ENCODE data around the gene UBE2D1. TPM values are rescaled to one million over a fixed set of nuclear protein-coding genes. Genes with fewer than 3 reads are reported as not detected.

Gene UBE2D1
- total and polyA plus RNA-seq, 7 donors = 23.8 to 120 (median 52.0) TPM

GRCh38 chr10:58393317-58393716 lies 58.5 kb downstream of the UBE2D1 start:
- Histone ChIP-seq H3K9me3 (no peaks in the 10 kb centered on the region), H3K27me3 (ENCODE audit: insufficient read depth in 3 of 3, low read length in 2 of 3) (no peaks in the 10 kb centered on the region), H3K4me3 (no peak overlapping the region), H3K27ac (no peak overlapping the region), H3K4me1 (no peaks in the 10 kb centered on the region), H3K36me3 (ENCODE audit: insufficient read depth in 1 of 2, low read depth in 1 of 2) (peaks cover 0 to 99% of the 10 kb centered on the region in 2 donors)
- no peak for DNase-seq
- 80 to 87% (median 80%) methylated on average over 2 of the region's 2 CpGs for WGBS, 3 donors
- ATAC-seq = no peak
- intact Hi-C loops (cut with DNase I) = loop anchor here in 1 of 2 donors (5.0 kb wide), 1 partner anchor 91 kb away; no protein-coding TSS in a partner anchor
- TF ChIP-seq CTCF (IDR thresholded peaks at IDR 0.05) = no peak

GRCh38 chr10:58394471-58394870 lies 59.7 kb downstream of the UBE2D1 start:
- no peak for TF ChIP-seq CTCF (IDR thresholded peaks at IDR 0.05)
- H3K27me3 ChIP-seq (ENCODE audit: insufficient read depth in 3 of 3, low read length in 2 of 3) = no peaks in the 10 kb centered on the region
- ATAC-seq = no peak
- intact Hi-C loops (cut with DNase I) = loop anchor here in 1 of 2 donors (5.0 kb wide), 1 partner anchor 92 kb away; no protein-coding TSS in a partner anchor
- peaks cover 0 to 92% of the 10 kb centered on the region in 2 donors for H3K36me3 ChIP-seq (ENCODE audit: insufficient read depth in 1 of 2, low read depth in 1 of 2)
- no peak overlapping the region for H3K27ac ChIP-seq
- no peaks in the 10 kb centered on the region for H3K4me1 ChIP-seq
- no peak for DNase-seq
- H3K9me3 ChIP-seq = no peaks in the 10 kb centered on the region
- no peak overlapping the region for H3K4me3 ChIP-seq

- intact Hi-C loops (cut with DNase I) = no loop called here
- no peak for ATAC-seq
- Histone ChIP-seq H3K27ac (no peak overlapping the region), H3K36me3 (ENCODE audit: insufficient read depth in 1 of 2, low read depth in 1 of 2) (peaks cover 0 to 77% of the 10 kb centered on the region in 2 donors), H3K4me3 (no peak overlapping the region), H3K9me3 (no peaks in the 10 kb centered on the region), H3K27me3 (ENCODE audit: insufficient read depth in 3 of 3, low read length in 2 of 3) (no peaks in the 10 kb centered on the region), H3K4me1 (no peaks in the 10 kb centered on the region)
- TF ChIP-seq CTCF (IDR thresholded peaks at IDR 0.05) = no peak
- DNase-seq = no peak
Measured at GRCh38 chr10:58396057-58396456, 61.3 kb downstream of the UBE2D1 start.

GRCh38 chr10:58397830-58398229 lies 63.0 kb downstream of the UBE2D1 start:
- Histone ChIP-seq H3K4me3 (no peak overlapping the region), H3K27me3 (ENCODE audit: insufficient read depth in 3 of 3, low read length in 2 of 3) (no peaks in the 10 kb centered on the region), H3K9me3 (no peaks in the 10 kb centered on the region), H3K27ac (no peak overlapping the region), H3K36me3 (ENCODE audit: insufficient read depth in 1 of 2, low read depth in 1 of 2) (peaks cover 0 to 60% of the 10 kb centered on the region in 2 donors), H3K4me1 (no peaks in the 10 kb centered on the region)
- intact Hi-C loops (cut with DNase I) = no loop called here
- no peak for ATAC-seq
- DNase-seq = no peak
- no peak for TF ChIP-seq CTCF (IDR thresholded peaks at IDR 0.05)
- WGBS, 3 donors = 93 to 100% (median 97%) methylated on average over 3 of the region's 3 CpGs

GRCh38 chr10:58399410-58399809 lies 64.6 kb downstream of the UBE2D1 start:
- ATAC-seq (peak; percentile 65 to 88 (median 79)), DNase-seq (no peak)
- WGBS, 3 donors = 71 to 76% (median 72%) methylated on average over 4 of the region's 4 CpGs
- TF ChIP-seq CTCF (IDR thresholded peaks at IDR 0.05) = no peak
- Histone ChIP-seq H3K27me3 (ENCODE audit: insufficient read depth in 3 of 3, low read length in 2 of 3) (no peaks in the 10 kb centered on the region), H3K9me3 (no peaks in the 10 kb centered on the region), H3K27ac (no peak overlapping the region), H3K4me1 (no peaks in the 10 kb centered on the region), H3K36me3 (ENCODE audit: insufficient read depth in 1 of 2, low read depth in 1 of 2) (peaks cover 0 to 44% of the 10 kb centered on the region in 2 donors), H3K4me3 (no peak overlapping the region)
- intact Hi-C loops (cut with DNase I) = no loop called here
